NCI-H2196 (cell line): ENCODE measurements around the gene ATP2B3.

ENCODE experiments used
- DNase-seq: peaks from one replicate; lab custom pipeline; 2025; ENCODE audit not compliant: unreplicated experiment; lab: John Stamatoyannopoulos, UW

ATP2B3 gene

DNA sequence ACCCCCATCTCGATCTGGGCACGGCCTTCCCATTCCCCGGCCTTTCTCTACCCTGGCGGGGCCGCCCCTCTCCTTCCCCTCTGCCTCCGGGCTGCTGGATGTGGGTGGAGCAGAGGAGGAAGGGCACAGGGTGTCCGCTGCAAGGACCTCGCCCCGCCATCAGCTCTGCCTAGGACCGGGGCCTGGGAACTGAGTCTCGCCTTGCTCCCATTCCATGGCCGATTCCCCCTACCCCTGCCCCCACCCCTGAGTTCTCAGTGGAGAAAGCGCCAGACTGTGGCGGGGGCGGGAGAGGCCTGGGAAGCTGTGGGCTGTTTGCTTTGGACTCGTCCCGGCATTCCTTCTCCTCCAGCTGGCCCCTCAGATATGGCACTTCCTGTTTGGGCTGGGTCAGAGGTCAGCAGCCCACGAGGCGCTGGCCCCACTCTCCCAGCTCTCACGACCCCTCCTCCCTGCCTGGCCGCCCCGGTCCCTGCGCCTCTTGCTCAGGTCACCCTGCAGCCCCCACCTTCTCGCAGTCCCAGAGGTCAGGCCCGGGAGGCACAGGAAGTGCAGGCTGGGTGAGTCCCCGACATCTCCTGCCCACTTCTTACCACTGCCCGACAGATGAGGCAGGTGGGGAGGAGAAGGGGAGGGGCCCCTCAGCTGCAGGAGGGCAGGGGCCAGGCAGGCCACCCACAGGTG, 29.1 kb upstream of the ATP2B3 start:
- DNase-seq: no peak

DNA sequence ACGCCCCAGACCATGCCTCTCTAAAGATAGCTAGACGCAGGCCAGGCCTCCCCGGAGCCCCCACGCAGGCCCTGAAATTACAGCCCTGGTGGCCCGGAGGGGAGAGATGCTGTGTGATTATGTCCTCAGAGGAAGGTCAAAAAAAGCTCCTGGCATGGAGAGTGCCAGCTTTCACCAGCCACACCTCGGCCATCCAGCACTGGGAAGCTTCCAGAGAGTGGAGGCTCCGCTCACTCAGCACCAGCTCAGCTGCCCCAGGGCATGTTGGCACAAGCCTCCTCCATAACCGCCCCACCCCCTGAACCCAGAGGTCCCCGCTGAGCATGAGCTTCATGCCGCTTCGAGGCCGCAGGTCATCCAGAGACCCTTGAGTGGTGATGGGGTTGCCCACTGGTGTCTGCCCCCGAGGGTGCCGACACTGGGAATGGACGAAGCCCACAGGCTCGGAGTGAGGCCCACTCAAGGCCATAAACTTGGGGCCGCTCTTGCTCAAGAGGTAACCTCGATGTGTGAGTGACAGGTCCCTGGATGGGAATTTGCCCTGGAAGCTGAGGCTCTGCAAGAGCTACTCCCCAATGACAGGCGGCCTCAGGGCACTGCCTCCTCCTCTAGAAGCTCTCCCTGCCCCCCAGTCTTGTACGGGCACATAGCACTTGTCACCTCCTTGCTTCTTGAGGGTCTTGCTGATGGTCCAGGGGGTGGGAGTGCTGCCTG, 27.1 kb upstream of the ATP2B3 start:
- no peak for DNase-seq

DNA sequence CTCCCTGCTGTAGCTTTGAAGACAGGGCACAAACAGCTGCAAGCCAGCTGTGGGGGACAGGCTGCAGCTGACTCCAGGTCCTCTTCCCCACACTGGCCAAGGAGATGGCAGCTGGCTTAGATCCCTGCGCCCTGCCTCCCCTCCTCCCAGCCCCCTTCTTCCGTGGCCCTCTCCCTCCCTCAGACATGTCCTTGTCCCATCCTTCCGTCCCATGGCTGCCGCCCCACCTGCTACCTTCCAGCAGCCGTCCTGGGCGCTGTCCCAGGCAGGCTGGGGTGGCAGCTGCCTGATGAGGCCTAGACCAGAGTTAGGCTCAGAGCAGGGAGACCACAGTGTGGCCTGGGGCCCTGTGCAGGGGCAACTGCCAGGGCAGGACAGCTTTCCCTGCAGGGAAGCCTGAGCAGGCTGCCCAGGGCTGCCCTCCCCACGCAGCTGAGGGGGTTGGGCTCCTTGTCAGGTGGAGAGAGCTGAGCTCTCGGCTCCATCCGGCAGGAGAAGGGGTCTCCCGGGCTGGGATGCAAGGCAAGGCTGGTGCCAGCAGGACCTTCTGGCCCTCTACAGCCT, 26.0 kb upstream of the ATP2B3 start:
- DNase-seq: no peak

DNA sequence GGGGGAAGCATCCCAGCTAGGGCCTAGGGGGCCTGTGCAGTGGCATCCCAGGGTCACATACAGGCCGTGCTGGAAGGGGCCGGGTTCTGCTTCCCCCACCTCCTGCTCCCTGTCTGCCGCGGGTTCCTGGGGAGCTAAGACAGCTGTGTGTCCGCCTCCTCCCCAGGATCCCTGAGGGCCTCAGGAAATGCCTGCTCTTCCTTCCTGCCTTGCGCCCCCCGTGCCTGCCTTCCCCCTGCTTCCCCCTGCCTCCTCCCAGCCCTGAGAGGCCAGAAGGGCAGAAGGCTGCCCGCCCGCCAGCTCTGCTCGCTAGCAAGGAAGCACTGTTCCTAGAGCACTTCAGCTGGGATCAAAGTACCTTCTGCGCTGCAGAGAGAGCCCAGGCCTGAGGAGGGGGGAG, 25.5 kb upstream of the ATP2B3 start:
- DNase-seq: no peak

DNA sequence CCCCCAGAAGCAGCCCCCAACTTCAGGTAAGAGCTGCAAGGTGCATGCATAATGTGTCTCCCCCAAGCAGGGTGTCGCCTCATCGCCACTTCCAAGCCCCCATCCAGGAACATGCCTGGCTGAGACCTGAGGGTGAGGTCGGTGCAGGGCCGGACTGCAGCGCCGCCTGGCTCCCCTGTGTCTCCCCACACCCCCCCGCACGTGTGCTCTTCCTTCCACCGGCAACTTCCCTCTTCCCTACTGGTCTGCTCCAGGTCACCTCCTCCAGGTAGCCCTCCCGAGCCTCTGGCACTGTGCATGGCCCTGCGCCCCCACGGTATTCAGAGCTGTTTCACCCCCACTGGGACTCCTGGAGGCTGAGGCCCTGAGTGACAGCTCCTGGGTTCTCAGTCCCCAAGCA, 24.9 kb upstream of the ATP2B3 start:
- no peak for DNase-seq

DNA sequence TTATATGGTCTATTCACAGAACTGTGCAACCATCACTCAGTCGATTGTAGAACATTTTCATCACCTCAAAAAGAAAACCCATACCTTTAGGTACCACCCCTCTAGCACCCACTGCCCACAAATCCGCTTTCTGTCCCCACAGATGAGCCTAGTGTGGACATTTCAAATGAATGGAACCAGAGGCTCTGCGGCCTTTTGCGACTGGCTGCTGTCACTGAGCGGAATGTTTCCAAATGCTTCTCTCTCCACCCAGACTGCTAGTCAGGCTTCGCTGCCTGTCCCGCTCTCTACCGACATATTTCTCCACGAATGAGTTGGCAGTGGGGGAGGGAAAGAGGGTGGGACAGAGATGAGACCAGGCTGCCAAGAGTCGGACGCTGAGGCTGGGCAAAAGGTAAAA, 24.4 kb upstream of the ATP2B3 start:
- DNase-seq: no peak

DNA sequence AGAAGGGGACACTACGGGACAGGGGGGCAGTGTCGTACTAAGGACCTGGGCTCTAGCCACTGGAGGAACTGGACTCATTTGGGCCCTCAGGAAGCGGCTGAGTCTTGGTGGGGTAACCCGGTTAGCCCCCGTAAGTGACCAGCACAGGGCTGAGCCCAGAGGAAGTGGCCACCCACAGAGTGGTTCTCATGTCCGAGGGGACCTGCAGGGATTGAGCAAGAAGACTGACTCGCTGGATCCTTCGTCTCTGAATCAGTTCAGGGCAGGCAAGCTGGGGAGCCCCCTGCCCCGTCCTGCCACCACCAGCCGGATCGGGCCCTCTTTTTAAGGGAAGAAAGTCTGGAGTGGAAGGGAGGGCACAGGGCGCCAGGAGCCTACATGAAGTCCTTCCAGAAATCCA, 23.4 kb upstream of the ATP2B3 start:
- no peak for DNase-seq

DNA sequence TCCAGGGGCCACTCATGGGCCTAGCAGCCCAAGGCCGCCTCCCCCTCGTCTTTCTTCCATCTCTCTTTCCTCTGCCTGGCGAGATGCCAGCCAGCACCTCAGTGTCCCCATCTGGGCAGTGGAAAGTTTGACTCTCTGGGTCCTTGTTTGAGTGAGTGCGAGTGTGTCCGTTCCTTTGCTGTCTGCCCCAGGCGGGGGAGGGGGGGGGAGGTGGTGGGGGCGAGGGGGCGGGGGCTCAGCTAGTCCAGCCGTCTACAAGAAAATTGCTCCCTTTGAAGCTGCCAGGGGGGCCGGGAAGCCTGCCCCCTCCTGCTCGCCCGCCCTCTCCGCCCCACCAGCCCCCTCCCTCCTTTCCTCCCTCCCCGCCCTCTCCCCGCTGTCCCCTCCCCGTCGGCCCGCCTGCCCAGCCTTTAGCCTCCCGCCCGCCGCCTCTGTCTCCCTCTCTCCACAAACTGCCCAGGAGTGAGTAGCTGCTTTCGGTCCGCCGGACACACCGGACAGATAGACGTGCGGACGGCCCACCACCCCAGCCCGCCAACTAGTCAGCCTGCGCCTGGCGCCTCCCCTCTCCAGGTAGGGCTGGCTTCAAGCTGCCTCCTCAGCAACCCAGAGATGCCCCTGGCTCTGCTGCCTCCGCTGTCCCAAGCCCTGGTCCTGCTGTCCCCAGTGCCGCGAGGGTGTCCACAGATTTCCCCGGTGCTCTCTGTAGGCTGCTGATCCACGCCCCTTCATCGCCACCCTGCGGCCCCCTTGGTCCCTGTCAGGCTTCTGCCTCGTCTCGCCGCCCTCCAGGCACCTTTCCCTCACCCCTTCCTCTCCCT, 22.7 kb upstream of the ATP2B3 start, which contains the start of gene BGN:
Gene BGN, plus strand, starts transcription at position 440 of the 821 bp plus-strand sequence. CDS start 9,652 bp downstream, outside the sequence.
- no peak for DNase-seq

DNA sequence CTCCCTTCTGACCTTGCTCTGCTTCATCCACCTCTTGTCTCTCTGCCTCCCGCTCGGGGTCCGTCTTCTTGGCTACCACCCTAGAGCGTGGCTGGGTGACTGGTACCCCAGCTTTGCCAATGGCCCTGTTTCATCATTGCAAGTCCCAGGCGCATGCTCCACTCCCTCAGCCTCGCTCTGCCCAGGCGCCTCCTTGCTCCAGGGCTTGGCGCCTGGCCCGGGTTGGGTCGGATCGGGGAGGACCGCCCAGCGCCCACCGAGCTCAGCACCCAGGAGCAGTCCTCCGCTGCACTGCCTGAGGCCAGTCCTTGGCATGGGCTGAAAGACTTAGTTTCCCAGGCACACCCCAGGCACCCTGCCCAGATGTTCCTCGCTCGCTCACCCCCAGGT, 22.1 kb upstream of the ATP2B3 start:
- no peak for DNase-seq

DNA sequence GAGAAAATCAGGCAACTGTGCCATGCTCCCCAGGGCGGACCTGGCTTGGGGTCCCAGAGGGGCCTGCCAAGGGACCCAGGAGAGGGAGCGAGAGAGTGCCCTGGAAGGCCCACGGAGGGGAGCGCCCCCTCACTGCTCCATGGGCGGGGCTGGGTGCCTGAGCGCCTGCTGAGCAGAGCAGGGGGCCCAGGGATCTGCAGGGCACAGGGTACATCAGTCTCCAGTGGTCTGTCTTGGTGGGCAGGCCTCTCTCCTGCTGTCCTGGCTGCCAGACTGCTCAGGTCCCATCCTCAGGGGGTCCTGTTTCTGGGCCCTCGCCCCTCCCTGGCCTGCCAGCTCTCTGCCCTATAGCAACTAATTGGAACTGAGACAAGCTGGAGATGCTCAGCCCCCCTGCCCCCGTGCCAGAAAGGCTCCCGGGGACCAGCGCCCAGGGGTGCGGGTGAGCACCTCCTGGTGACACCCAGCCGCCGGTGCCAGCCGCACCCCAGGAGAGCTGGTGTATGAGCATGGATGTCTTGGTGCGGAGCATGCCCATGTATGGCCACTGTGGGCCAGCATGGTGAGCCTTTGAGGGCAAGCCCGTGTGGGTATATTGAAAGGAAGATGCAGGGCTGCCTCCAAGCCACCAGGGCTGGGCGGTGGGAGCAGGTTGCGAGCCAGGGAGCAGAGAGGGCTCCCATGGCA, 21.4 kb upstream of the ATP2B3 start:
- no peak for DNase-seq

DNA sequence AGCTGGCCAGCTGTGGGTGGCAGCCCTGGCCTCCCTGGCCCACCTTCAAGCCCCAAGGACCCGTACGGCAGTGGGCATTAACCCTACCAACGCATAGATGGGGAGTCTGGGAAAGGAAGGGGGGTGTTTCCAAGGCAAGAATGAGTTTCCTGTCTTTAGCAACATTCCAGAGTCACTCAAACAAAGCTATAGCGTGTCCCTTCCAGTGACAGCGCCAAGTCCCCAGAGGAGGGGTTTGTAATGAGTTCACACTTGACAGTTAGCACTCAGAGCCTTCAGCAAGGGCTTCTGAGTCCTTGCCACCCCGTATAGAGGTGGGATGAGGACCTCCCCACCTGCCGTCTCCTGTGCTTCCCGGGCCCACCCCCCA, 20.9 kb upstream of the ATP2B3 start:
- DNase-seq: no peak

DNA sequence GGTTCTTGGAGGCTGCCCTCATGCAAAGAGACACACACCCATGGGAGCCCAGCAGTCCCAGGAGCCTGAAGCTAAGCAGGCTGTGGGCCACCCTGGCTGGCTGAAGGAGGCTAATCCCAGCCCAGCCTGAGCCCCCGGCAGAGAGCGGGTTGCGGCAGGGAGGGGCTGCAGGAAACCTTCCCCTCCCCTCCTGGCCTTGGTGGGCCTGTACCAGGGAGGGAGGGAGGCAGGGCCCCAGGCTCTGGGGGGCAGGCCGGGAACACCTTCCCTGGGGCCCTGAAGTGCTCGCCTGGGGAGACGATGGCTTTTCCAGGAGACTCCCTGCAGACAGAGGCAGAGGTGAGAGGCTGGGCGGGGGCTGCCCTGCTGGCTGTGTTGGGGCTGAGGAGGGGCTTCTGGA, 19.0 kb upstream of the ATP2B3 start:
- DNase-seq: no peak

DNA sequence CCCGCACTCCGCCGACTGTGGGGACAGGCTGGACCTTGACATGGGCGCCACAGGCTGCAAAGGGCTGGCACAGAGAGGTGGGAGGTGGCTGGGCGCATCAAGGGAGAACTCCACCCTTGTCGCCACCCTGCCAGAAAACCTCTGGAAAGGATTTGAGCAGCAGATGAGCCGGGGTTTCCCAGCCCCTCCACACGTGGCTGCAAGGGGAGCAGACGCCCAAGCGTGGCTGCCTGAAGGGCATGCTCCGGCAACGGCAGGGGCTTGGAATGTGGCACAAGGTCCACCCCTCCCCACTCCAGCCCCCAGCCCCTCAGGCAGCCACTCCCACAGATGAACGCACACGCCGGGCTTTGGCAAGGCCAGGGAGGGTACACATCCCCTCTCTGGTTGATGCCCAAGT, 18.1 kb upstream of the ATP2B3 start:
- DNase-seq: no peak

DNA sequence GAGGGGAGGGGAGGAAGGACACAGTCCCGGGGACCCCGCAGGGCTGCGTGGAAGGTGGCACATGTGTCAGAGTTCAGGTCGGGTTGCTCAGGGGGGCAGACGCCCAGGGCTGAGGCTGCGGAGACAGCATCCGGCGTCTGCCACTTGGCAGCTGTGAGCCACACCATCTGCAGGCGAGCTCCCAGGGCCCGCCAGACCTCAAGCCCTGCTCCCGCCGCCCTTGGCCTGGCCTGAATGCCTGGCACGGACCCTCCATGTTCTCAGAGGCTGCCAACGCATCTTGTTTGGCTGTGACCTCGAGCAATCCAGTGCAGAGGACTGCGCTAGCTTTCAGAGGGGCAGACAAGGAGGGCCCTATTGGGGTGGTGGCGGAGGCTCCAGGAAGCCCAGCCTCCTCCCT, 17.6 kb upstream of the ATP2B3 start:
- DNase-seq: no peak

DNA sequence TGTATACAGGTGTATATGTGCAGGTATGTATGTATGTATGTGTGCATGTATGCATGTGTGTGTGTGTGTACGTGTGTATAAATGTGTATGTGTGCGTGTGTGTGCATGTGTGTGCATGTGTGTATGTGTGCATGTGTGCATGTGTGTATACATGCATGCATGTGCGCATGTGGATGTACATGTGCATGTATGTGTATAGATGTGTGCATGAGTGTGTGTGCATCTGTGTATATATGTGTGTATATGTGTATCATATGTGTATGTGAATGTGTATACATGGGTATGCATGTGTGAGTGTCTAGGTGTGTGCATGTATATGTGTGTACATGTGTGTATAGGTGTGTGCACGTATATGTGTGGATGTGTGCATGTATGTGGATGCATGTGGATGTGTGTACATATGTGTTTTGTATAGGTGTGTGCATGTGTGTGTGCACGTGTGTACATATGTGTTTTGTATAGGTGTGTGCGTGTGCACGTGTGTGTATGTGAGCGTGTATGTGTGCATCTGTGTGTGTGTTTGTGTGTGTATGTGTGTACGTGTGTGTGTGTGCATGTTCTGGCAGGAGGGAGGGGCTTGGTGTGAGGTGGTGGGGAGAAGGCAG, 16.7 kb upstream of the ATP2B3 start:
- DNase-seq: no peak

DNA sequence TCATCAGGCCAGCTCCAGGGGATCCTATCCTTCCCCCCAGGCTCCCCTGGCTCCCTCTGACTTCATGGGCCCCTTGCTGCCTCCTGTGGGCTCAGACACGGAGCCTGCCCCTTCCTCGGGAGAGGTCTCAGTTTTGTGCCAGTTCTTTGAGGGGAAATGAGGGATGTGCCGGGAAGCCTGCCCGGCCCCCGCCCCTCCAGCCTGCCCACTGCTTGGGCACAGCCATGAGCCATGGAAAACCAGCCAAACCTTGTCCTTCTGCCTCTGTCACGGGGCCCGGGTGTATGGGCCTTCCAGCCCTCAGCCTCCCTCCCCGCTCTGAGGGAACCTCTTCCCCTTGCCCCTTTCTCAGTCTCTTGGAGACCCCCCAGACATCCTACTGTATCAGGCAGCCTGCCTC, 15.9 kb upstream of the ATP2B3 start:
- DNase-seq: no peak

DNA sequence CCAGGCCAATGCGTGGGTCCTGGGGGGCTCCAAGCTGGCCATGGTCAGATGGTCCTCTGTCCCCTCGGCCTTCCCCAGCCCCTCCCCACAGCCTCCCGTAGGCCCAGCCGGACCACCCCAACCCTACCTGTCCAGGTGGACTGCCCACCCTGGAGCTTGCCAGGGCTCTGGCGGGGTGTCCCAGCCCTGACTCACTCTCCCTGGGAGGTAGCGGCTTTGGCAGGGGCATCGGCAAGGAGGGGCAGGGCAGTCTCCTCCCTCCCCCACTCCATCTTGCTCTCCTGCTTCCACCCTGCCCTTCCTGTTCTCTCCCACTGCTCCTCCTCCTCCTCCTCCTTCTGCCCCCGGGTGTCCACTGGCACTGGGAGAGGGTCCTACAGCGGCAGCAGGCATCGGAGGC, 15.3 kb upstream of the ATP2B3 start:
- DNase-seq: no peak

DNA sequence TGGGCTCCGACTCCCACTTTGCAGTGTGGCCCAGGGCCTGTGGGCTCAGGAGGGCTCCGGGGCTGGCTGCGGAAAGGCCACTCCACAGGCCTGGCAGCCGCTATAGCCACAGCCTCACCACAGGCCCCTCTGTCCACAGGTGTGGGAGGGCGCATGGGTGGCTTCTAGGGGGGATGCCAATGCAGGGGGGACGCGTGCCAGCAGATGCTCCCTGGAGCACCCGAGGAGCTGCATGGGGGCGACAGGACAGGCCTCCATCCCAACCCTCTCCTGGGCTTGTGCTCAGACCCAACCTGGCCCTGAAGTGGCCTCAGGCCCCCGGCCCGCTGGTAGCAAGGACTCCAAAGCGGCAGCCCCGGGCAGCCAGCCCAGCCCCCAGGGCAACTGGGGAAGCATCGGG, 14.6 kb upstream of the ATP2B3 start:
- DNase-seq: no peak

DNA sequence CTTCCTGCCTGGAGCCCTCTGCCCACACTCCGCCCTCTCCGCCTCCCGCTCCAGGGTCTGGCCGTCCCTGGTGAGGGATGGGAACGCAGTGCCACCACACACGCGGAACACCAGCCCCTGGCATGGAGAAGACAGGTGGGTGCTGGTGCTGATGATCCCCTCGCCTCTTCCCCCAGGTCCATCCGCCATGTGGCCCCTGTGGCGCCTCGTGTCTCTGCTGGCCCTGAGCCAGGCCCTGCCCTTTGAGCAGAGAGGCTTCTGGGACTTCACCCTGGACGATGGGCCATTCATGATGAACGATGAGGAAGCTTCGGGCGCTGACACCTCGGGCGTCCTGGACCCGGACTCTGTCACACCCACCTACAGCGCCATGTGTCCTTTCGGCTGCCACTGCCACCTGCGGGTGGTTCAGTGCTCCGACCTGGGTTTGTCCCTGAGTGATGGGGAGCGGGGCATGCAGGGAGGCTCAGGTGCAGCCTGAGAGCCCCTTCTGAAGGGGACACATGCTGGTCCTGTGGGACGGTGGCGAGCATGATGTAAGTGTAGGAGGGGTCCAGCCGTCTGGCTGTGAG, 12.9 kb upstream of the ATP2B3 start:
- DNase-seq: no peak

DNA sequence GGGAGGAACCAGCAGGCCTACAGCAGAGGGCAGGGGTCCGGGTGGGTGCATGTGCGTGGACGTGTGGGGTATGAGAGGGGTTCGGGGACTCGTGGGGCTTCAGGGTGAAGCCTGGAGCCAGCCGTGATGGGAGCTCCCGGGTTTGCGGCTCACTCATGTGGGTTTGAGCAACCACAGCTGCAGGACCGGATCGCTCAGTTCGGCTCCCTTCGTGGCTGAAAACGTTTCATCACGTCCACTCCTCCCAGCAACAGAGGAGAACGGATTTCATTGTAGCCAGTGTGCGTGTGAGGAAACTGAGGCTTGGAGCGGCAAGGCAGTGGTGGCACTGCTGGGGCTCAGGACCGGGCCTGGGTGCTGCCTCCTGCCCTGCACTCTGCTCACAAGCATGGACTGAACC, 12.1 kb upstream of the ATP2B3 start:
- no peak for DNase-seq
